ENCODE data around the gene CSTF3. TPM values are rescaled to one million over a fixed set of nuclear protein-coding genes. Genes with fewer than 3 reads are reported as not detected.

The CSTF3 gene
- 10 to 100 TPM; 22.9 to 29.9 TPM for total RNA-seq

DNA sequence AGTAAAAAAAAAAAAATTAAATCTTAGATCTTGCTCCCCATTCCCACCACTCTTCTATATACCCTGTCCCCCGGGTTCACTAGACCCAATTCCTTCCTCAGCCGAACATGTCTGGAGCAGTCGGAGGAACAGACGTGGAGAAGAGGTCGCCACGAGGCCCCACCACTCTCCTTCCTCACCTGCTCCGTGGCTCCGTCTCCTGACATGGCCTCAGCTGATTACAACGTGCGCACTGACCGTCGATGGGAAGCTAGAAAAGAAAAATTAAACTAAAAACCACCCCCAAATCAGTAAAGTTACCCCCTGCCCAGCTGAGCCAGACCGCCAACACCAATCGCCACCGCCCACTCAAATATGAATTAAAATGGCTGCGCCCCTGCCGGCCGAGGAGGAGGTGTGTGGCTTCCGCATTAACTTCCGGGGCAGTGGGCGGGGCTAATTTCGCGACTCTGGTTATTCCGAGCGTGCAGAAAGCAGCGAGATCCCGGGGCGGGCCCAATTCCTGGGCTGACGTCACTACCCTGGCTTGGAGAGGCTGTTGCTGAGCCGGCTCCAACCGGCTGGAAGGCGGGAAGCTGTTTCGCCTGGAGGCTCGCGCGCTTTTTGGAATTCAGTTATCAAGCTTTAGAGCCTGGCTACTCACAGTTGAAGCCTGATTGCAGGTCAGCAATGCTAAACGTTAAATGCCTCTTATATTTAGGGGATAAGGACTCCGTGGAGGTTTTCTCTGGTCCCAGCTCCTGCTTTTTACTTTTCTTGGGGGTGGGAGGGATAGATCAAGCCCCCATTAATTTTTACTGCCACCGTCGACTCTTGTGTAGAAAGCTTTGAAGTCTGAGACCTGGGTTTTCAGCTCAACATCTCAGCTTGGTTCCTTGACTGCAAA is at the start of gene CSTF3:
Gene CSTF3, minus strand, starts transcription at position 361 of the 886 bp plus-strand sequence. Its CDS starts 155 bp downstream, at position 206.
- DNase-seq: peak; percentile 100
- no peaks in the 10 kb centered on the region for H3K9me3 ChIP-seq
- H3K27me3 ChIP-seq: no peaks in the 10 kb centered on the region
- H3K4me3 ChIP-seq: peak within 1 kb of the TSS; percentile 92
- intact Hi-C loops (cut with DNase I): loop anchor here (5.0 to 10.0 kb wide), 2 partner anchors 96 to 533 kb away; partner anchors contain the start of gene HIPK3
- H3K36me3 ChIP-seq: no peaks in the 10 kb centered on the region
- peaks cover 14% of the 10 kb centered on the region for H3K4me1 ChIP-seq
- peak within 1 kb of the TSS; percentile 85 to 97 for H3K9ac ChIP-seq (ENCODE audit: low read depth in 2 of 2, low read length in 2 of 2)
- peak within 1 kb of the TSS; percentile 74 for H3K27ac ChIP-seq
- TF ChIP-seq, protein P1, sequence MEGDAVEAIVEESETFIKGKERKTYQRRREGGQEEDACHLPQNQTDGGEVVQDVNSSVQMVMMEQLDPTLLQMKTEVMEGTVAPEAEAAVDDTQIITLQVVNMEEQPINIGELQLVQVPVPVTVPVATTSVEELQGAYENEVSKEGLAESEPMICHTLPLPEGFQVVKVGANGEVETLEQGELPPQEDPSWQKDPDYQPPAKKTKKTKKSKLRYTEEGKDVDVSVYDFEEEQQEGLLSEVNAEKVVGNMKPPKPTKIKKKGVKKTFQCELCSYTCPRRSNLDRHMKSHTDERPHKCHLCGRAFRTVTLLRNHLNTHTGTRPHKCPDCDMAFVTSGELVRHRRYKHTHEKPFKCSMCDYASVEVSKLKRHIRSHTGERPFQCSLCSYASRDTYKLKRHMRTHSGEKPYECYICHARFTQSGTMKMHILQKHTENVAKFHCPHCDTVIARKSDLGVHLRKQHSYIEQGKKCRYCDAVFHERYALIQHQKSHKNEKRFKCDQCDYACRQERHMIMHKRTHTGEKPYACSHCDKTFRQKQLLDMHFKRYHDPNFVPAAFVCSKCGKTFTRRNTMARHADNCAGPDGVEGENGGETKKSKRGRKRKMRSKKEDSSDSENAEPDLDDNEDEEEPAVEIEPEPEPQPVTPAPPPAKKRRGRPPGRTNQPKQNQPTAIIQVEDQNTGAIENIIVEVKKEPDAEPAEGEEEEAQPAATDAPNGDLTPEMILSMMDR (IDR thresholded peaks at IDR 0.05): peak; percentile 46

GRCh38 chr11:33208150-33208549 is 46.9 kb upstream of the CSTF3 start:
- intact Hi-C loops (cut with DNase I): no loop called here

GRCh38 chr11:33207408-33207985 is 46.2 kb upstream of the CSTF3 start:
- TF ChIP-seq, protein P1 (IDR thresholded peaks at IDR 0.05): no peak
- DNase-seq: no peak
- intact Hi-C loops (cut with DNase I): no loop called here
- Histone ChIP-seq H3K9me3 (no peaks in the 10 kb centered on the region), H3K27me3 (no peaks in the 10 kb centered on the region), H3K36me3 (no peaks in the 10 kb centered on the region), H3K4me3 (no peak overlapping the region), H3K9ac (ENCODE audit: low read depth in 2 of 2, low read length in 2 of 2) (no peak overlapping the region), H3K4me1 (no peaks in the 10 kb centered on the region), H3K27ac (no peak overlapping the region)

More at GRCh38 chr11:33208150-33208549, 46.9 kb upstream of the CSTF3 start:
- DNase-seq: no peak
- no peak overlapping the region for H3K27ac ChIP-seq
- H3K9me3 ChIP-seq: no peaks in the 10 kb centered on the region
- H3K36me3 ChIP-seq: no peaks in the 10 kb centered on the region
- no peaks in the 10 kb centered on the region for H3K27me3 ChIP-seq
- no peak overlapping the region for H3K4me3 ChIP-seq
- H3K4me1 ChIP-seq: no peaks in the 10 kb centered on the region
- H3K9ac ChIP-seq (ENCODE audit: low read depth in 2 of 2, low read length in 2 of 2): no peak overlapping the region
- TF ChIP-seq, protein P1 (IDR thresholded peaks at IDR 0.05): no peak

DNA sequence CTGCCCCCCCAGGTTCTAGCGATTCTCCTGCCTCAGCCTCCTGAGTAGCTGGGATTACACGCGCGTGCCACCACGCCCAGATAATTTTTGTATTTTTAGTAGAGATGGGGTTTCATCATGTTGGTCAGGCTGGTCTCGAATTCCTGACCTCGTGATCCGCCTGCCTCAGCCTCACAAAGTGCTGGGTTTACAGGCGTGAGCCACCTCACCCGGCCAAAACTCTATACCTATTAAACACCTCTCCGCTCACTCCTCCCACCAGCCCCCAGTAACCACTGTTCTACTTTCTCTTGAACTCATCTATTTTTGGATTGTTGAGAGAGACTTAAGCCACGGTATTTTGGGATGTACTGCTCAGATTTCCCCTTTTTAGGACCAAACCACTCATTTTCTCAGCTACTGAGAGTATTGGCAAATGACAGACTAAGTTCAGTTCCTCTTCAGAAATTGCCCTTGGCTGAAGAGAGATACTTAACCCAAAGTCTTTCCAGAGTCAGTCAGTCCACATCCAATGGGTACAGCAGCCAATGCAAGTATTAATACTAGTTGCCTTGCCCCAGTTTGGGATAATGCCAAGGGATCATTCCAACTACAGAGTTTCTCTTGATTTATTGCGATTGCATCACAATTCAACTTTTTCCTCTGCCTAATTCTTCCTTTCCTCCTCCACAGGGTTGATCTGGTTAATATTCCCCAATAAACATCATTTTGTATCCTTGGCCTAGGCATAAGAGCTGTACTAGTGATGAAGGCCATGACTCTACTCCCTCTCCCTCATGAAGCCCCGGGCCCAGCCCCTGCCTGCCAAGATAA is 36.8 kb upstream of the CSTF3 start:
- Histone ChIP-seq H3K9ac (ENCODE audit: low read depth in 2 of 2, low read length in 2 of 2) (no peak overlapping the region), H3K27me3 (no peaks in the 10 kb centered on the region), H3K36me3 (no peaks in the 10 kb centered on the region), H3K4me3 (no peak overlapping the region), H3K27ac (no peak overlapping the region), H3K9me3 (no peaks in the 10 kb centered on the region), H3K4me1 (no peaks in the 10 kb centered on the region)
- TF ChIP-seq, protein P1 (IDR thresholded peaks at IDR 0.05): no peak
- DNase-seq: no peak
- intact Hi-C loops (cut with DNase I): no loop called here
